GM19438 (cell line): ENCODE data around the gene DCHS2.

ENCODE experiments used
- ATAC-seq: cut with Tn5 transposase; IDR thresholded peaks from one replicate; pipeline ENCODE4 v1.9.1; 2021; ENCODE audit warnings: low read depth; ENCODE audit not compliant: unreplicated experiment

Gene DCHS2

GRCh38 chr4:154490234-154490582 lies 1.4 kb downstream of the DCHS2 start:
- no peak for ATAC-seq

GRCh38 chr4:154489558-154490233 lies 1.9 kb downstream of the DCHS2 start:
- ATAC-seq, result no peak

- ATAC-seq, result no peak
These were observed 4.5 kb downstream of the DCHS2 start for GRCh38 chr4:154487145-154487544.

GRCh38 chr4:154485127-154485773 lies 6.3 kb downstream of the DCHS2 start:
- peak; percentile 99 for ATAC-seq

GRCh38 chr4:154478547-154478946 lies 13.1 kb downstream of the DCHS2 start:
- peak; percentile 45 for ATAC-seq

GRCh38 chr4:154478128-154478527 lies 13.5 kb downstream of the DCHS2 start:
- ATAC-seq, result peak; percentile 78

GRCh38 chr4:154476232-154476631 lies 15.4 kb downstream of the DCHS2 start:
- ATAC-seq, result no peak

- no peak for ATAC-seq
These were observed 15.8 kb downstream of the DCHS2 start for GRCh38 chr4:154475820-154476219.

GRCh38 chr4:154473497-154473896 lies 18.1 kb downstream of the DCHS2 start:
- ATAC-seq, result no peak

- ATAC-seq, result no peak
These were observed 18.7 kb downstream of the DCHS2 start for GRCh38 chr4:154472858-154473257.

GRCh38 chr4:154471526-154472331 lies 19.9 kb downstream of the DCHS2 start:
- peak; percentile 80 for ATAC-seq

- peak; percentile 56 for ATAC-seq
These were observed 20.6 kb downstream of the DCHS2 start for GRCh38 chr4:154471032-154471431.

GRCh38 chr4:154467886-154468285 lies 23.7 kb downstream of the DCHS2 start:
- ATAC-seq, result no peak

- no peak for ATAC-seq
These were observed 25.3 kb downstream of the DCHS2 start for GRCh38 chr4:154466336-154466735.

- no peak for ATAC-seq
These were observed 26.5 kb downstream of the DCHS2 start for GRCh38 chr4:154465085-154465484.

- ATAC-seq, result no peak
These were observed 26.9 kb downstream of the DCHS2 start for GRCh38 chr4:154464654-154465053.

GRCh38 chr4:154462081-154462810 lies 29.4 kb downstream of the DCHS2 start:
- ATAC-seq, result no peak

GRCh38 chr4:154457471-154457870 lies 34.1 kb downstream of the DCHS2 start:
- no peak for ATAC-seq

GRCh38 chr4:154456889-154457288 lies 34.7 kb downstream of the DCHS2 start:
- no peak for ATAC-seq

GRCh38 chr4:154456240-154456639 lies 35.4 kb downstream of the DCHS2 start:
- ATAC-seq, result no peak

GRCh38 chr4:154455111-154455510 lies 36.5 kb downstream of the DCHS2 start:
- no peak for ATAC-seq
